Measurements from ENCODE around the gene TMEM235.

DNA sequence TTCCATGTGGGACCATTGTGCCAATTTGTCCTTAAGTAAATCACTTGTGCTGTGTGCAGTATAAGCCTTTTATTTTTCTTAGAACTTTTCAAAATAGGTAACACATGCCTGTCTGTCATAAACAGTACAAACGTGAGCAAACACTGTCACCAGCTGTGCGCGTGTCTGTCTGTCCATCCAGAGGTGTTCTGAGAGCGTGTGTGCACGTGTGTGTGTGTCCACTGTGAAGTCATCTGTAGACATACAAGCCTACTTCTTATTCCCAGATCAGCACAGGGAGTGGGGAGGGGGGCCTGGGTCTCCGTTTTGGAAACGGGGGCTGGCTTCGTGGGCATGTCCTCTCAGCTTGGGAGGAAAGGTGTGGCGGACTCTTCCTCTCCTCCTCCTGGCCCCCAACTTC, 9.4 kb downstream of the TMEM235 start:
- no peak for TF ChIP-seq TARDBP (IDR thresholded peaks at IDR 0.05)
- TF ChIP-seq SP1 (IDR thresholded peaks at IDR 0.05) = no peak
- TF ChIP-seq FOXK2 (IDR thresholded peaks at IDR 0.05) = no peak
- TF ChIP-seq NFRKB (IDR thresholded peaks at IDR 0.05) = no peak
- TF ChIP-seq ZNF384 (IDR thresholded peaks at IDR 0.05) = no peak
- no peak for TF ChIP-seq FOXM1 (IDR thresholded peaks at IDR 0.05; ENCODE audit: borderline replicate concordance)
- TF ChIP-seq BHLHE40 (IDR thresholded peaks at IDR 0.05; ENCODE audit: borderline replicate concordance) = no peak
